Effector CD8-positive, alpha-beta T cell (primary cell): ENCODE results near the gene GCFC2.
"Not testable (repeated sequence)": the region's sequence is repeated elsewhere in the genome, so short reads cannot be mapped to it uniquely, and the experiment has no call there.

Experiments
- DNase-seq: peaks from one replicate; lab custom pipeline; 2025; lab: John Stamatoyannopoulos, UW
- total RNA-seq, 4 experiments: gene quantifications; one replicate each; lab custom pipeline; 2026; lab: John Stamatoyannopoulos, UW

GCFC2 gene
- 29.2 to 47.1 (median 34.0) reads per million in 4 experiments for total RNA-seq

GRCh38 chr2:75710577-75711253 lies at the start of gene GCFC2:
Gene GCFC2 (minus strand): TSS chr2:75710915. CDS start chr2:75710855, 60 bp downstream.
- peak; percentile 67 for DNase-seq

DNA sequence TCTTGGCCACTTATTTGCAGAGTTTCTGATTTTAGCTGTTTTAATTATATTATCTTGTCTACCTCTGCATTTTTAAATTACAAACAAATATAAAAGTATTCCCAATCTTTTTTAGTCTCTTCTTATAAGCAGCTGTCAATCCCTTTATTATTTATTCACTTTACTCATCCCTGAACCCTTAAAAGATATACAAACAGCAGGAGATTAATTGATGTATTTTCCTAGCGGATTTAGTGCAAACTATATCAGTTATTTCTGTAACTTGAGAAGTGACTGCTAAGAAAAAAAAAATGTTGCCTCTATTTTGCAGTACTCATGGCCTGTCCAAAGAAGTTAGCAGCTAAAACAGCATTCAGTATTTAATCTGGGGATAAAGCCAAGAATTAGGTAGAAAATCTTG lies 42.1 kb upstream of the GCFC2 start:
- DNase-seq = no peak

DNA sequence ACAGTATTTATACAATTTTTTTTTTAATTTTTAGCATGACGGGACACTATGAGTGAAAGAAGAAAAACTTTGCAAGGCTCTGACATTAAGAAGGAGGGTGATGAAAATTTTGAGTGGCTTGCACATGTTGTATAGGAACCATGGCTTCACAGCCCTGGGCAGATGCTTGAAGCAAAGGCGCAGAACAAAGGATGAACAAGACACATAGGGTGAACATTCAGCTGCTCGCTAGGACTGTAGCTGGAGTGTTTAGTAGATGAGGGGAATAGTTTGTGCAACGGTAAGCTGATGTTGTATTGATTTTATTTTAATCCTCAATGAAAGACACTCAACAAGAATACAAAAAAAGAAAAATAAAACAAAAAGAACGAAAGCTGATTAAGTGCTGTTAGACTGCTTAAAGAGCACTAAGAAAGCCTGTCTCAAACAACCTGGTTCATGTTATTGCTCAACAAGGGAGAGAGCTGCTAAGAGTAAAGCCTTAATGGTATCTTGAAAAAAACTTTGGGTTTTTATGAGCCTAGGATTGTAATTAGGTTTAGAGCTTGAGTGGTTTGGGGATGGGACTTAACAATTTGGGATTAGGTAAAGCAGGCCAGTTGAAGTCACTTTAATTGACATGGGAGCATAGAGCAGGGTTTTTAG lies 41.2 kb upstream of the GCFC2 start:
- no peak for DNase-seq

- no peak for DNase-seq
Observed at GRCh38 chr2:75751360-75751759, 40.6 kb upstream of the GCFC2 start.

- no peak for DNase-seq
Observed at GRCh38 chr2:75737961-75738360, 27.2 kb upstream of the GCFC2 start.

GRCh38 chr2:75736276-75736675 lies 25.6 kb upstream of the GCFC2 start:
- DNase-seq = no peak

GRCh38 chr2:75729861-75730260 lies 19.1 kb upstream of the GCFC2 start:
- no peak for DNase-seq

GRCh38 chr2:75728614-75729419 lies 18.1 kb upstream of the GCFC2 start:
- DNase-seq = no peak

GRCh38 chr2:75722687-75723086 lies 12.0 kb upstream of the GCFC2 start:
- no peak for DNase-seq

GRCh38 chr2:75720525-75720924 lies 9.8 kb upstream of the GCFC2 start:
- no peak for DNase-seq

- no peak for DNase-seq
Observed at GRCh38 chr2:75719616-75720015, 8.9 kb upstream of the GCFC2 start.

DNA sequence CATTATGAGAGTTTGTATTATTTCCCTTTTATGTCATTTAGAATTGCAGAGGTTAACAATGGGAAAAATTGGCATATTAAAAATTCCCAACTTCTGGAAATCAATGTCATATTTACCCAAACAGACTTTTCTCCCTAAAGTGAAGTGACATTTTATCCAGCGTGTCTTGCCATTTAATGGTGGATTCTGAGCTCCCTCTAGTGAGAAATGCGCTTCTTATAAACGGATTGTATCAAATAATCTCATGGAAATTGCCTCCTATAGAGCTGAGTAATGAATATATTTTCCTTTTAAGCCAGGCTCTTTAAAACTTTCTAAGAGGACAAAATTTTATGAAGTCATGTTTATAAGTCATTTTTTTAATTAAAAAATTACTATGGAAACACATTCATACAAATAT lies 5.7 kb upstream of the GCFC2 start:
- DNase-seq = no peak

GRCh38 chr2:75711590-75711989 lies 875 bp upstream of the GCFC2 start:
- not testable (repeated sequence) for DNase-seq

DNA sequence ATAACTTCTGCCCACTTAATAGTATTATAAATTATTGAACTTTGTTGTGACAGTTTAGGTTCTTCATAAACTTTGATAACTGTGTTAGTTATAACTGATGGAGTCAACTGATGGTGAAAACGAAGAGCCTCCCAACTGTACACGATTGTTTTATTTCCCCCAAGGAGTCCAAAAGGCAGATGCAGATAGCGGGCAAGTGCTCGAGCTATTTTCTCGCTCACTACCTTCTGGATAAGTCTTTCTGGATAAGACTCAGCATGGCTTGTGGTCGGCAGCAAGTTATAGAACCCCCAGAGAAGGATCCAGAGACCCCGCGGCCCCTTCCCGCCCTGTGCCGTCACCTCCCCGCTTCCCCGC lies 517 bp downstream of the GCFC2 start:
- no peak for DNase-seq

DNA sequence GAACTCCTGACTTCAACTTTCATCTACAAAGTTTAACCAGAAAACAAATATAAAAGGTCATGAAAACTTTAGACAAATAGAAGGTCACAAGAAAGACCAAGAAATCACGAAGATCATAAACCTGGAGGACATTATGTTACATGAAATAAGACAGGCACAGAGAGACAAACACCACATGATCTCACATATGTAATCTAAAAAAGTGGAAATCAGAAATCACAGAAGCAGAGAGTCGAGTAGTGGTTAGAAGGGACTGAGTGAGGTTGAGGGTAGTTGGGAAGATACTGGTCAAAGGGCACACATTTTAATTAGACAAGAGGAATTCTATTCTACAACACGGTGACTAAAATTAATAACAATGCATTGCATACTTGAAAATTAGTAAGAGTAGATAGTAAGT lies 1.4 kb downstream of the GCFC2 start:
- no peak for DNase-seq

DNA sequence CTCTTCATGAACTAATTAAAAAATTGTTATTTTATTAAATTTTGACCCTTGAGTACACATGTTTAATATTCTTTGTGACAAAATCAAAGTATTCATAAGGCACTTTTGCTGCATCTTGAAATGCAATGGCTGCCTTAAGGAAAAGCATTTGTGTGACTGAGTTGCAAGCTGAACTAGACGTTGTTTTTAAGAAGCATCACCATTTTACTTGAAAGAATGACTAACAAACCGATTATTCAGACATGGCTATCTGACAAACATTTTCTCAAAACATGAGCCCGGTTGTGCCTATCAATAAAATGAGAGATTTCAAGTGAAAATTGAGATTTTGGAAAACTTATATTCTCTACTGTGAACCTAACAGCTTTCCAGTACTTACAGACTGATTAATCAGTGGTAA lies 2.8 kb downstream of the GCFC2 start:
- DNase-seq = no peak

DNA sequence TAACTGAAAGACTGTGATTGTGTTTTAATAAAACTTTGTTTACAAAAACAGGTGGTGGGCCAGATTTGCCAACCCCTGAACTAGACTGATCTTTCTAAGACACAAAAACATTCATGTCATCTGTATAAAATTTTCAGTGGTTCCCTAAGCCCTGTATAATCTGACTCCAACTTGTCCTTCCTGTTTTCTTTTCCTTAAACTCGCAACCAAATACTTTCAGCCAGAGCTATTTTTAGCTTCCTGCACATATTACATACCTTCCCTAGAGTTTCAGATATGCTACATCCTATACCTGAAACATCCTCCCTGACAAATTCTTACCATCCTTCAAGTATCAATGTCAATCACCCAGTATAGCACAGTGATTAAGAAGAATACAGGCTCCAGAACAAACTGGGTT lies 4.8 kb downstream of the GCFC2 start:
- DNase-seq = no peak

- DNase-seq = no peak
Observed at GRCh38 chr2:75703589-75704287, 7.0 kb downstream of the GCFC2 start.

- DNase-seq = no peak
Observed at GRCh38 chr2:75702593-75702992, 8.1 kb downstream of the GCFC2 start.

- no peak for DNase-seq
Observed at GRCh38 chr2:75698918-75699317, 11.8 kb downstream of the GCFC2 start.

- no peak for DNase-seq
Observed at GRCh38 chr2:75688196-75688595, 22.5 kb downstream of the GCFC2 start.

DNA sequence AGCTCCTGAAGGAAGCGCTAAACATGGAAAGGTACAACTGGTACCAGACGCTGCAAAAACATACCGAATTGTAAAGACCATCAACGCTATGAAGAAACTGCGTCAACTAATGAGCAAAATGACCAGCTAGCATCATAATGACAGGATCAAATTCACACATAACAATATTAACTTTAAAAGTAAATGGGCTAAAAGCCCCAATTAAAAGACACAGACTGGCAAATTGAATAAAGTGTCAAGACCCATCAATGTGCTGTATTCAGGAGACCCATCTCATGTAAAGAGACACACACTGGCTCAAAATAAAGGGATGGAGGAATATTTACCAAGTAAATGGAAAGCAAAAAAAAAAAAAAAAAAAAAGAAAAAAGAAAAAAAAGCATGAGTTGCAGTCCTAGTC lies 27.3 kb downstream of the GCFC2 start:
- not testable (repeated sequence) for DNase-seq
